PC-9 (cell line): ENCODE data around the gene SPAG17. TPM values are rescaled to one million over a fixed set of nuclear protein-coding genes. Genes with fewer than 3 reads are reported as not detected.

Experiments used
- BruUV-seq: library from RNA; stranded (reverse); fragments of 400-500 nt; replicated peaks from 2 replicates; lab custom pipeline; 2021; lab: Mats Ljungman, UMichigan
- CTCF ChIA-PET: fragments of 300-600 bp; sonication (Branson Sonifier 250); formaldehyde crosslinking; loops from one replicate; lab custom pipeline; 2022; ENCODE audit warnings: antibody characterized with exemption; lab: Charles Lee
- POLR2A ChIA-PET: fragments of 300-600 bp; sonication (Branson Sonifier 250); formaldehyde crosslinking; loops from one replicate; lab custom pipeline; 2022; ENCODE audit warnings: antibody characterized with exemption; ENCODE audit not compliant: unreplicated experiment; lab: Charles Lee
- DNase-seq, 2 experiments: peaks; one replicate each; pipeline versions ENCODE4 v3.0.0 to v3.0.0-alpha.2; 2015 to 2022; ENCODE audit warnings: mixed read lengths in 1 of 2
- H2AFZ ChIP-seq: fragments of 200-600 bp; sonication (generic); 2 replicates; pipeline ENCODE4 v1.8.1; 2017; ENCODE audit warnings: antibody characterized with exemption
- H3F3A ChIP-seq: fragments of 200-600 bp; sonication (generic); 2 replicates; pipeline ENCODE4 v1.8.1; 2017; ENCODE audit warnings: antibody characterized with exemption, mild to moderate bottlenecking, low read depth; ENCODE audit not compliant: insufficient read depth
- H3K27ac ChIP-seq: fragments of 200-600 bp; sonication (generic); 2 replicates; pipeline ENCODE4 v1.6.1; 2016; ENCODE audit warnings: mixed run types
- H3K27me3 ChIP-seq: fragments of 200-600 bp; sonication (generic); 2 replicates; pipeline ENCODE4 v1.6.1; 2016; ENCODE audit warnings: low read depth, mixed run types; ENCODE audit not compliant: insufficient read depth
- H3K36me3 ChIP-seq: fragments of 200-600 bp; sonication (generic); 2 replicates; pipeline ENCODE4 v1.6.1; 2016; ENCODE audit warnings: low read depth, mixed run types
- H3K4me1 ChIP-seq: fragments of 200-600 bp; sonication (generic); replicated peaks from 2 replicates; pipeline ENCODE4 v1.6.1; 2016; ENCODE audit warnings: mixed run types; ENCODE audit not compliant: insufficient read depth
- H3K4me2 ChIP-seq: fragments of 200-600 bp; sonication (generic); 2 replicates; pipeline ENCODE4 v1.6.1; 2017; ENCODE audit warnings: mixed run types
- H3K4me3 ChIP-seq: fragments of 200-600 bp; sonication (generic); 2 replicates; pipeline ENCODE4 v1.6.1; 2016; ENCODE audit warnings: mixed run types
- H3K79me2 ChIP-seq: fragments of 200-600 bp; sonication (generic); 2 replicates; pipeline ENCODE4 v1.6.1; 2017; ENCODE audit warnings: low read depth, mixed run types
- H3K9me2 ChIP-seq: fragments of 200-600 bp; sonication (generic); 2 replicates; pipeline ENCODE4 v1.8.1; 2017; ENCODE audit warnings: mild to moderate bottlenecking; ENCODE audit not compliant: insufficient read depth
- H3K9me3 ChIP-seq: fragments of 200-600 bp; sonication (generic); 2 replicates; pipeline ENCODE4 v1.8.1; 2016; ENCODE audit warnings: low read depth; ENCODE audit not compliant: insufficient read depth
- H4K20me1 ChIP-seq: fragments of 200-600 bp; sonication (generic); 2 replicates; pipeline ENCODE4 v1.8.1; 2017; ENCODE audit not compliant: insufficient read depth
- CTCF ChIP-seq: fragments of 200-600 bp; sonication (generic); conservative IDR thresholded peaks from 2 replicates; pipeline ENCODE4 v1.6.1; 2017; ENCODE audit warnings: mixed run types, antibody characterized with exemption, mild to moderate bottlenecking, moderate library complexity
- EZH2 ChIP-seq: fragments of 200-600 bp; sonication (generic); IDR thresholded peaks from 2 replicates; pipeline ENCODE4 v1.8.0; 2017; ENCODE audit warnings: antibody characterized with exemption, low read depth
- intact Hi-C: fragments of 100-400 bp; cut with micrococcal nuclease; formaldehyde crosslinking; loops from one replicate; pipeline ENCODE4 v1.10.0; 2022; ENCODE audit not compliant: unreplicated experiment
- total RNA-seq: library from RNA; stranded (reverse); gene quantifications from 2 replicates; pipeline ENCODE4 v1.2.3, GENCODE V29; 2021

Gene SPAG17
- total RNA-seq, 1 experiment from 2014 or later = not detected

- Histone ChIP-seq H3K36me3 (no peaks in the 10 kb centered on the region), H3K4me1 (no peaks in the 10 kb centered on the region; the same call in 1 of the 2 replicates), H4K20me1 (no peaks in the 10 kb centered on the region), H3K4me3 (no peak overlapping the region), H3K4me2 (peak overlapping the region; percentile 22; the same call in 1 of the 2 replicates), H3K9me3 (no peaks in the 10 kb centered on the region), H3K27ac (no peak overlapping the region), H2AFZ (no peak overlapping the region), H3K27me3 (no peaks in the 10 kb centered on the region), H3F3A (no peaks in the 10 kb centered on the region), H3K79me2 (no peaks in the 10 kb centered on the region), H3K9me2 (no peaks in the 10 kb centered on the region)
- intact Hi-C loops = no loop called here
- no peak for TF ChIP-seq CTCF
- TF ChIP-seq EZH2 = no peak
- ChIA-PET POLR2A (no interaction called here), CTCF (no interaction called here)
- BruUV-seq = no TSS peak
- DNase-seq = peak in 1 of 2 experiments; percentile 52
Measured at GRCh38 chr1:118081387-118081786, 103.6 kb downstream of the SPAG17 start.

DNA sequence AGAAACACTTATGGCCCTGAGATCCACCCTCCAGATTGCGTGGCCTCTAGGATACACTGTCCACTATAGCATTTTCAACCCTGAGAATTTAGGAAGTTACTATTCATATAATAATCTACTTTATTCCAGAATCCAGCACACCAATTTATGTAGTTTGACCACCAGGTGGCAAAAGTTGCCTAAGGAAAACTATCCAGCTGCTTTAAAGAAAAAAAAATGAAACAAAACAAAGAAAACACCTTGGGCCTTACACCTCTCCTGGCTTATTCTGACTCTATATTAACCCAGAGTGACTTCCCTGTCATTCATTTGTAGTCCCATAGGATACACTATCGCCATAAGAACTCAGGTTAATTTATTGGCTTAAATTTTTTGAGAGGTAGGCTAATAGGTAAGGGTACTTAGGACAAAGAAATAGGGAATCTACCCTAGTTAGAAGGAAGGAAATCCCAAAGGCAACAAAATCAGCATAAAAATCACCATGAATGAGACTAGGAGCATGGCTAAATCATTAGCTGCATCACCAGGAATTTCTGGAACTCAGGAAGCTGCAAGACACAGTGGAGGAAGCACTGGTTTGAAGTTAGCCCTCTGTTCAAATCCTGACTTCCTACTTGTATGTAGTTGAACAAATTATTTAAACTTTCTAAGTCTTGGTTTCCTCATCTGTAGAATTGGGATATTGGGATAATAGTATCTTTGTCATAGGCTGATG, 107.5 kb downstream of the SPAG17 start:
- BruUV-seq = no TSS peak
- TF ChIP-seq EZH2 = no peak
- peak; percentile 89 for TF ChIP-seq CTCF
- H3K9me2 ChIP-seq = no peaks in the 10 kb centered on the region
- no peak overlapping the region for H3K4me2 ChIP-seq
- no peaks in the 10 kb centered on the region for H4K20me1 ChIP-seq
- no peak overlapping the region for H3K27ac ChIP-seq
- H3K9me3 ChIP-seq = no peaks in the 10 kb centered on the region
- ChIA-PET CTCF (interaction anchor here (0.6 kb wide), 1 partner anchor 1202 kb away, joined by 3 read pairs; no protein-coding TSS in a partner anchor), POLR2A (no interaction called here)
- DNase-seq = peak in 1 of 2 experiments; percentile 2
- H3K4me3 ChIP-seq = no peak overlapping the region
- no peaks in the 10 kb centered on the region for H3K79me2 ChIP-seq
- intact Hi-C loops = loop anchor here (2.0 to 10.0 kb wide), 4 partner anchors 75 to 1291 kb away; partner anchors contain the start of gene HAO2
- no peaks in the 10 kb centered on the region for H3K36me3 ChIP-seq
- H3K27me3 ChIP-seq = no peaks in the 10 kb centered on the region
- H2AFZ ChIP-seq = no peak overlapping the region
- H3F3A ChIP-seq = no peaks in the 10 kb centered on the region
- no peaks in the 10 kb centered on the region; the same call in 1 of the 2 replicates for H3K4me1 ChIP-seq

- Histone ChIP-seq H3F3A (no peaks in the 10 kb centered on the region), H3K4me1 (no peaks in the 10 kb centered on the region), H4K20me1 (no peaks in the 10 kb centered on the region), H3K9me3 (no peaks in the 10 kb centered on the region), H3K27ac (no peak overlapping the region), H3K79me2 (no peaks in the 10 kb centered on the region), H3K36me3 (no peaks in the 10 kb centered on the region), H3K27me3 (no peaks in the 10 kb centered on the region), H3K4me2 (no peak overlapping the region), H3K9me2 (no peaks in the 10 kb centered on the region), H3K4me3 (no peak overlapping the region), H2AFZ (no peak overlapping the region)
- intact Hi-C loops = loop anchor here (5.0 to 10.0 kb wide), 2 partner anchors 77 to 1200 kb away; no protein-coding TSS in a partner anchor
- TF ChIP-seq CTCF (no peak), EZH2 (no peak)
- POLR2A ChIA-PET = interaction anchor here (0.6 kb wide), 2 partner anchors 154 to 1585 kb away, joined by 3 to 7 read pairs; no protein-coding TSS in a partner anchor
- no TSS peak for BruUV-seq
- DNase-seq = no peak
- CTCF ChIA-PET = no interaction called here
Measured at GRCh38 chr1:118075116-118075515, 109.9 kb downstream of the SPAG17 start.
